Thyroid gland (tissue), 4 donors: ENCODE measurements around the gene DDX42.

ENCODE experiments used
- CTCF ChIP-seq, 6 experiments: fragments of 200-600 bp in 3 of 6; fragments of 450-650 bp in 3 of 6; sonication (generic) in 3 of 6; IDR thresholded peaks; one replicate each; pipeline ENCODE4 v1.5.1; 2016 to 2019; ENCODE audit warnings: antibody characterized with exemption in 6 of 6, mild to moderate bottlenecking in 2 of 6, inconsistent platforms in 1 of 6, moderate library complexity in 1 of 6
- POLR2A ChIP-seq, 2 donors: fragments of 450-650 bp; IDR thresholded peaks; one replicate each; pipeline ENCODE4 v1.6.1; 2017; ENCODE audit warnings: antibody characterized with exemption in 2 of 2, mild to moderate bottlenecking in 2 of 2, moderate library complexity in 1 of 2

- no peak for TF ChIP-seq CTCF (IDR thresholded peaks at IDR 0.05)
- no peak for TF ChIP-seq POLR2A (IDR thresholded peaks at IDR 0.05)
Measured at GRCh38 chr17:63792055-63792729, 18.2 kb downstream of the DDX42 start.
